Osteoblast (primary cell): ENCODE data around the gene CLCN1. TPM values are rescaled to one million over a fixed set of nuclear protein-coding genes. Genes with fewer than 3 reads are reported as not detected.
A peak's percentile ranks its signal among the peaks of the same experiment; 100 is the strongest.

Experiments used
- DNase-seq: peaks from one replicate; pipeline ENCODE4 v3.0.0; 2011; ENCODE audit warnings: low spot score, mixed read lengths; ENCODE audit not compliant: insufficient read length; ENCODE audit errors: missing footprints
- H2AFZ ChIP-seq: 2 replicates; pipeline ENCODE4 v1.6.0; 2011; ENCODE audit warnings: mild to moderate bottlenecking, low read length
- H3K27ac ChIP-seq: 2 replicates; pipeline ENCODE4 v1.5.1; 2011; ENCODE audit warnings: mild to moderate bottlenecking, low read depth, low read length, moderate library complexity
- H3K27me3 ChIP-seq: 2 replicates; pipeline ENCODE4 v1.6.0; 2012; ENCODE audit warnings: mild to moderate bottlenecking, control low read depth, inconsistent platforms, low read length, moderate library complexity; ENCODE audit not compliant: insufficient read depth
- H3K36me3 ChIP-seq: 2 replicates; pipeline ENCODE4 v1.5.1; 2011; ENCODE audit warnings: mild to moderate bottlenecking, low read length, control low read depth, moderate library complexity; ENCODE audit not compliant: insufficient read depth
- H3K4me1 ChIP-seq: 2 replicates; pipeline ENCODE4 v1.5.1; 2011; ENCODE audit warnings: mild to moderate bottlenecking, low read length, control low read depth, moderate library complexity; ENCODE audit not compliant: insufficient read depth
- H3K4me2 ChIP-seq: 2 replicates; pipeline ENCODE4 v1.6.0; 2011; ENCODE audit warnings: mild to moderate bottlenecking, low read length; ENCODE audit not compliant: insufficient read depth
- H3K4me3 ChIP-seq: fragments of 200-600 bp; sonication (generic); 3 replicates; pipeline ENCODE4 v1.5.1; 2012; ENCODE audit warnings: mild to moderate bottlenecking, low read length, inconsistent platforms; ENCODE audit not compliant: insufficient read depth
- H3K79me2 ChIP-seq: 2 replicates; pipeline ENCODE4 v1.6.0; 2012; ENCODE audit warnings: mild to moderate bottlenecking, low read length, control low read depth, inconsistent platforms; ENCODE audit not compliant: insufficient read depth
- H3K9me3 ChIP-seq: 2 replicates; pipeline ENCODE4 v1.5.1; 2011; ENCODE audit warnings: low read depth, low read length, control low read depth
- H4K20me1 ChIP-seq: 2 replicates; pipeline ENCODE4 v1.6.0; 2012; ENCODE audit warnings: mild to moderate bottlenecking, low read length, control low read depth; ENCODE audit not compliant: insufficient read depth
- CTCF ChIP-seq: IDR thresholded peaks from 2 replicates; pipeline ENCODE4 v1.5.1; 2011; ENCODE audit warnings: mild to moderate bottlenecking, low read depth, low read length, moderate library complexity; ENCODE audit errors: extremely low read depth
- total RNA-seq: library from RNA; depleted of rRNA; stranded (reverse); fragments of >200 nt; gene quantifications from 2 replicates; pipeline ENCODE4 v1.2.3, GENCODE V29; 2012

Gene CLCN1
- total RNA-seq, 1 donor, result under 0.01 TPM

- no peak for TF ChIP-seq CTCF
- peaks cover 18% of the 10 kb centered on the region for H3K4me1 ChIP-seq
- H2AFZ ChIP-seq, result no peak overlapping the region
- no peak overlapping the region for H3K27ac ChIP-seq
- DNase-seq, result peak; percentile 49
- H3K4me2 ChIP-seq, result no peak overlapping the region
- H3K4me3 ChIP-seq, result no peak overlapping the region
- H3K27me3 ChIP-seq, result no peaks in the 10 kb centered on the region
- H3K79me2 ChIP-seq, result no peaks in the 10 kb centered on the region
- no peaks in the 10 kb centered on the region for H4K20me1 ChIP-seq
- H3K9me3 ChIP-seq, result no peaks in the 10 kb centered on the region
- no peaks in the 10 kb centered on the region for H3K36me3 ChIP-seq
Measured at GRCh38 chr7:143322760-143323633, 7.1 kb downstream of the CLCN1 start.

GRCh38 chr7:143323653-143324052 is 7.7 kb downstream of the CLCN1 start:
- no peak for DNase-seq
- no peaks in the 10 kb centered on the region for H3K36me3 ChIP-seq
- no peaks in the 10 kb centered on the region for H3K27me3 ChIP-seq
- no peak overlapping the region for H3K27ac ChIP-seq
- H3K79me2 ChIP-seq, result no peaks in the 10 kb centered on the region
- no peak overlapping the region for H2AFZ ChIP-seq
- no peak overlapping the region for H3K4me3 ChIP-seq
- no peaks in the 10 kb centered on the region for H4K20me1 ChIP-seq
- no peaks in the 10 kb centered on the region for H3K9me3 ChIP-seq
- H3K4me1 ChIP-seq, result peaks cover 14% of the 10 kb centered on the region
- no peak for TF ChIP-seq CTCF
- no peak overlapping the region for H3K4me2 ChIP-seq

DNA sequence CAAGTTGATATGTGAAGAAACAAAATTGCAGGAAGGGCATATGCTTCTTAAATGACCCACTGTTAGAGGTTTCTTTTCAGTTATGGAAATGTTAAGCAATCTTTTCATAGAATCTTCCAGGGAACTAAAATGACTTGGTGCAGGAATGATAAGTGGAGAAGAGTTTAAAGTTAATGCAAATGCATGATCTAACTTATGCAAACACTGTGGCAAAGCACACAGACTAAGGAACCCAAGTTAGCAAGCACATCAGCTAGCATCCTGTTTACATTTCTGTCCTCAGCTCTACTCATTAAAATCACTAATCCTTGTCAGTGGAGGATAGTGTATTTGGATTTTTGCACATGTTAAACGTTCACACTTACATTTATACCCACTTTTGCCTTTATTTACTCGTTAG is 9.3 kb downstream of the CLCN1 start:
- Histone ChIP-seq H4K20me1 (no peaks in the 10 kb centered on the region), H3K79me2 (no peaks in the 10 kb centered on the region), H3K36me3 (no peaks in the 10 kb centered on the region), H3K27me3 (no peaks in the 10 kb centered on the region), H3K27ac (no peak overlapping the region), H3K4me1 (peaks cover 6% of the 10 kb centered on the region), H3K4me2 (no peak overlapping the region), H3K4me3 (no peak overlapping the region), H2AFZ (no peak overlapping the region), H3K9me3 (no peaks in the 10 kb centered on the region)
- TF ChIP-seq CTCF, result no peak
- peak; percentile 65 for DNase-seq

DNA sequence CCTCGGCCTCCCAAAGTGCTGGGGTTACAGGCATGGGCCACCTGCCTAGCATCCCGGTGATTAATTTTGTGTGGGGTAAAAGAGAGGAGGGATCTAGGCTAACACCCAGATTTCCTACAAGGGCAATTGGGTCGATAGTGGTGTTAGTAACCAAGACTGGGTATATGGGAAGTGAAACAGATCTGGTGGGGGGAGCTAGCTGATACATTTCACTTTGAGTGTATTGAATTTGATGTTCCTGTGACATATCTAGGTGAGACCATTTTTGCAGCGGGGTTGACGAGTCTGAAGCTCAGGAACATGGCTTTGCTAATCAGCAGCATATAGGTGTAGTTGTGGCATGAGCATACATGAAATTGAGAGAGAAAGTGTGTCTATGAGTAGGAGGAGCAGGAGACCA is 12.0 kb downstream of the CLCN1 start:
- no peaks in the 10 kb centered on the region for H3K79me2 ChIP-seq
- no peaks in the 10 kb centered on the region for H3K9me3 ChIP-seq
- H3K36me3 ChIP-seq, result no peaks in the 10 kb centered on the region
- H3K4me3 ChIP-seq, result no peak overlapping the region
- no peak for DNase-seq
- no peak overlapping the region for H2AFZ ChIP-seq
- no peak overlapping the region for H3K4me2 ChIP-seq
- H3K4me1 ChIP-seq, result peaks cover 19% of the 10 kb centered on the region
- TF ChIP-seq CTCF, result no peak
- no peaks in the 10 kb centered on the region for H4K20me1 ChIP-seq
- H3K27ac ChIP-seq, result no peak overlapping the region
- H3K27me3 ChIP-seq, result no peaks in the 10 kb centered on the region
